HepG2 (cell line): ENCODE measurements around the gene GTF2A2. TPM values are rescaled to one million over a fixed set of nuclear protein-coding genes. Genes with fewer than 3 reads are reported as not detected.
A peak's percentile ranks its signal among the peaks of the same experiment; 100 is the strongest.

Experiments
- ATAC-seq: fragments of 200-7000 bp; cut with Tn5 transposase; 3 replicates; pipeline ENCODE4 v1.9.1; 2020; ENCODE audit warnings: mild to moderate bottlenecking, moderate library complexity
- BruUV-seq: library from RNA; stranded (reverse); fragments of 400-500 nt; replicated peaks from 2 replicates; lab custom pipeline; 2021; lab: Mats Ljungman, UMichigan
- CTCF ChIA-PET: fragments of 300-600 bp; formaldehyde crosslinking; extraction: SDS; loops from one replicate; lab custom pipeline; 2021; ENCODE audit warnings: low total read pairs, inconsistent platforms, low intra/inter-chr PET ratio; lab: Yijun Ruan, JAX
- POLR2A ChIA-PET: fragments of 350-600 bp; sonication (Branson Sonifier 250); formaldehyde crosslinking; loops from one replicate; lab custom pipeline; 2020; ENCODE audit warnings: antibody characterized with exemption, inconsistent platforms; lab: Yijun Ruan, JAX
- DNase-seq: peaks from one replicate; pipeline ENCODE4 v3.0.0-alpha.2; 2015; ENCODE audit warnings: low spot score
- FAIRE-seq: peaks from 3 replicates; lab custom pipeline; 2011; peaks lifted over from hg19 to GRCh38; lab: Jason Lieb, UNC
- H2AFZ ChIP-seq: one replicate; pipeline ENCODE4 v1.6.1; 2011; ENCODE audit warnings: low read length, inconsistent platforms
- H3K27ac ChIP-seq: fragments of 300-600 bp; 3 replicates; pipeline ENCODE4 v1.8.0; 2011; ENCODE audit warnings: mixed run types, mild to moderate bottlenecking, mixed read lengths, low read length, inconsistent platforms; ENCODE audit not compliant: insufficient read depth; ENCODE audit errors: extremely low read length
- H3K27me3 ChIP-seq, 2 experiments: fragments of 200-600 bp in 1 of 2; 2 replicates in 1 of 2; 3 replicates in 1 of 2; pipeline versions ENCODE4 v1.6.0 to v1.8.0; 2011; ENCODE audit warnings: low read length in 2 of 2, mild to moderate bottlenecking in 2 of 2, moderate library complexity in 2 of 2, inconsistent platforms in 1 of 2; ENCODE audit not compliant: insufficient read depth in 2 of 2, control insufficient read depth in 1 of 2
- H3K36me3 ChIP-seq, 2 experiments: fragments of 200-600 bp in 1 of 2; replicated peaks in 1 of 2; 2 replicates in 1 of 2; 3 replicates in 1 of 2; pipeline versions ENCODE4 v1.5.1 to v1.8.0; 2011; ENCODE audit warnings: low read length in 2 of 2, inconsistent platforms in 1 of 2; ENCODE audit not compliant: insufficient read depth in 2 of 2, control insufficient read depth in 1 of 2
- H3K4me1 ChIP-seq: 2 replicates; pipeline ENCODE4 v1.5.1; 2012; ENCODE audit warnings: low read length, inconsistent platforms; ENCODE audit not compliant: insufficient read depth
- H3K4me2 ChIP-seq: 2 replicates; pipeline ENCODE4 v1.6.0; 2011; ENCODE audit warnings: low read depth, low read length, inconsistent platforms
- H3K4me3 ChIP-seq, 3 experiments: fragments of 200-600 bp in 1 of 3; sonication (generic), shearing (Covaris generic) in 1 of 3; replicated peaks in 1 of 3; 2 replicates each; pipeline ENCODE4 v1.5.1; 2011 to 2016; ENCODE audit warnings: low read length in 3 of 3, inconsistent platforms in 2 of 3, low read depth in 2 of 3, mild to moderate bottlenecking in 2 of 3, control low read depth in 1 of 3, mixed read lengths in 1 of 3; ENCODE audit not compliant: insufficient read depth in 1 of 3
- H3K79me2 ChIP-seq: one replicate; pipeline ENCODE4 v1.6.1; 2011; ENCODE audit warnings: low read length, inconsistent platforms; ENCODE audit not compliant: insufficient read depth
- H3K9ac ChIP-seq: 2 replicates; pipeline ENCODE4 v1.6.0; 2011; ENCODE audit warnings: mild to moderate bottlenecking, low read depth, low read length, inconsistent platforms; ENCODE audit not compliant: insufficient read depth
- H3K9me3 ChIP-seq: 2 replicates; pipeline ENCODE4 v1.5.1; 2012; ENCODE audit warnings: mild to moderate bottlenecking, low read length
- H4K20me1 ChIP-seq: 2 replicates; pipeline ENCODE4 v1.6.0; 2011; ENCODE audit warnings: inconsistent platforms, mild to moderate bottlenecking, low read length, moderate library complexity; ENCODE audit not compliant: insufficient read depth
- CENPX ChIP-seq: sonication (generic); formaldehyde crosslinking; IDR thresholded peaks from 2 replicates; pipeline ENCODE4 v1.9.0; 2021; ENCODE audit warnings: mild to moderate bottlenecking, missing genetic modification reagents, moderate library complexity
- EHMT2 ChIP-seq: fragments of 200-600 bp; sonication (generic); IDR thresholded peaks from 2 replicates; pipeline ENCODE4 v1.7.0; 2017; ENCODE audit warnings: antibody characterized with exemption, low read depth, low read length, borderline replicate concordance
- ETV6 ChIP-seq: sonication (generic); formaldehyde crosslinking; conservative IDR thresholded peaks from 2 replicates; pipeline ENCODE4 v1.4.0; 2020; ENCODE audit warnings: missing genetic modification reagents
- FLYWCH1 ChIP-seq: sonication (generic); formaldehyde crosslinking; IDR thresholded peaks from 2 replicates; pipeline ENCODE4 v1.8.1; 2023; ENCODE audit warnings: mild to moderate bottlenecking, missing genetic modification reagents
- FOXM1 ChIP-seq: sonication (generic); formaldehyde crosslinking; IDR thresholded peaks from 2 replicates; pipeline ENCODE4 v1.5.0; 2020; ENCODE audit warnings: missing genetic modification reagents
- KMT2A ChIP-seq: sonication (generic); formaldehyde crosslinking; IDR thresholded peaks from 2 replicates; pipeline ENCODE4 v1.4.0; 2020; ENCODE audit warnings: missing genetic modification reagents
- RBM22 ChIP-seq: fragments of 200-400 bp; formaldehyde crosslinking; optimal IDR thresholded peaks from 2 replicates; pipeline ENCODE3; 2017; ENCODE audit warnings: mild to moderate bottlenecking, low read length, moderate library complexity
- REXO4 ChIP-seq: sonication (generic); formaldehyde crosslinking; IDR thresholded peaks from 2 replicates; pipeline ENCODE4 v1.8.0; 2022; ENCODE audit warnings: missing genetic modification reagents, mild to moderate bottlenecking, borderline replicate concordance
- SMC3 ChIP-seq: IDR thresholded peaks from 2 replicates; pipeline ENCODE4 v1.6.1; 2011; ENCODE audit warnings: low read length, improper control_type of control experiment
- SPEN ChIP-seq: sonication (generic); formaldehyde crosslinking; IDR thresholded peaks from 2 replicates; pipeline ENCODE4 v1.5.1; 2020; ENCODE audit warnings: low read depth, mild to moderate bottlenecking, missing genetic modification reagents
- ZNF17 ChIP-seq: sonication (generic); formaldehyde crosslinking; IDR thresholded peaks from 2 replicates; pipeline ENCODE4 v1.5.0; 2020; ENCODE audit warnings: mild to moderate bottlenecking, missing genetic modification reagents
- ZNF296 ChIP-seq: sonication (generic); formaldehyde crosslinking; conservative IDR thresholded peaks from 2 replicates; pipeline ENCODE4 v1.5.0; 2020; ENCODE audit warnings: mild to moderate bottlenecking, missing genetic modification reagents
- ZNF547 ChIP-seq: sonication (generic); formaldehyde crosslinking; IDR thresholded peaks from 2 replicates; pipeline ENCODE4 v1.5.1; 2020; ENCODE audit warnings: mild to moderate bottlenecking, missing genetic modification reagents
- ZNF562 ChIP-seq: sonication (generic); formaldehyde crosslinking; IDR thresholded peaks from 2 replicates; pipeline ENCODE4 v1.8.0; 2022; ENCODE audit warnings: missing genetic modification reagents, borderline replicate concordance
- ZSCAN22 ChIP-seq: sonication (generic); formaldehyde crosslinking; IDR thresholded peaks from 2 replicates; pipeline ENCODE4 v1.4.0; 2020; ENCODE audit warnings: mild to moderate bottlenecking, missing genetic modification reagents
- WGBS: methylation state at CpG from one replicate; pipeline ENCODE4 v1.1.6; 2017; ENCODE audit warnings: low lambda C conversion rate; 5-methylcytosine and 5-hydroxymethylcytosine counted together
- in situ Hi-C: cut with HindIII; loops from 2 replicates; pipeline ENCODE4 v1.10.0; 2017; ENCODE audit warnings: low pct_unique_long_range_greater_than_20kb; ENCODE audit not compliant: extremely low pct_ligation_motif_present
- intact Hi-C: fragments of 100-400 bp; cut with micrococcal nuclease; formaldehyde crosslinking; loops from one replicate; pipeline ENCODE4 v1.10.0; 2022; ENCODE audit not compliant: unreplicated experiment
- polyA plus RNA-seq, 8 experiments: library from polyadenylated mRNA; depleted of rRNA in 3 of 8; stranded (reverse) in 7 of 8; unstranded in 1 of 8; fragments of >200 nt; fragmentation: Illumina TruSeq in 4 of 8; extraction: Trizol in 4 of 8; gene quantifications; 2 replicates each; pipeline versions ENCODE4 v1.2.1 to v1.2.3, GENCODE V29; 2011 to 2016; ENCODE audit warnings: low read depth in 4 of 8, missing spikeins in 1 of 8, mixed read lengths in 1 of 8; ENCODE audit not compliant: insufficient read depth in 1 of 8
- total RNA-seq, 5 experiments: library from RNA; depleted of rRNA; stranded (reverse); fragments of >200 nt; fragmentation: Illumina TruSeq; extraction: Trizol; gene quantifications; 2 replicates each; pipeline ENCODE4 v1.2.3, GENCODE V29; 2016; ENCODE audit warnings: low read depth in 1 of 5
- TF ChIP-seq, protein P1 (sequence below): sonication (generic); formaldehyde crosslinking; IDR thresholded peaks from 2 replicates; pipeline ENCODE4 v1.4.0; 2020; ENCODE audit warnings: mild to moderate bottlenecking, missing genetic modification reagents
- TF ChIP-seq, protein P2 (sequence below): sonication (generic); formaldehyde crosslinking; IDR thresholded peaks from 2 replicates; pipeline ENCODE4 v1.5.1; 2020; ENCODE audit warnings: missing genetic modification reagents, mild to moderate bottlenecking, borderline replicate concordance
- TF ChIP-seq, protein P3 (sequence below): sonication (generic); formaldehyde crosslinking; IDR thresholded peaks from 2 replicates; pipeline ENCODE4 v1.4.0; 2020; ENCODE audit warnings: missing genetic modification reagents
- TF ChIP-seq, protein P4 (sequence below): sonication (generic); formaldehyde crosslinking; IDR thresholded peaks from 2 replicates; pipeline ENCODE4 v1.4.0; 2020; ENCODE audit warnings: missing genetic modification reagents, mild to moderate bottlenecking, borderline replicate concordance

The GTF2A2 gene
- total and polyA plus RNA-seq, 2 of the 13 experiments (the other 11 are each of a cell fraction or from before 2014, with no cell fraction given), result 24.4 to 106 TPM

DNA sequence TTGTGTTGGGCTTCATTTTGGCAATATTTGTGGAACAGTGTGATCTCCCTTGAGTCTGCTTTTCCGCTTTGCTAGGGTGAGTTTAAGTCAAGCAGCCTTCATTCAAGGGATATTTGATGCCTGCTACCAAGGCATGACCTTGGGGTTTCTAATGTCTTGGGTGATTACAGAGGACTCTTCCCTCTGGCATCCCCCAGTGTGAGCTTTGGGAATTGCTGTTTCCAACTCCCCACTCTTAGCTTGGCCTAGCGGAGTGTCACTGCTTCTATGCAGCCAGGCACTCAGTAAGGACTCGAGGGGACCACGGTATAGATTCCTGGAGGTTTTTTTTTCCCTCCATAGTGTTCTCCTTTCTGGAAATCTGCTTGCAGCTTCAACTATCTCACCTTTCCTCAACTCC is 24.6 kb downstream of the GTF2A2 start:
- DNase-seq, result peak; percentile 19
- TF ChIP-seq FOXM1 (CRISPR knock-in tag), result no peak
- TF ChIP-seq ZNF17 (CRISPR knock-in tag), result no peak
- no peak for TF ChIP-seq FLYWCH1 (CRISPR knock-in tag)
- TF ChIP-seq SPEN (CRISPR knock-in tag), result no peak
- no peak for TF ChIP-seq ZSCAN22
- TF ChIP-seq ETV6, result no peak
- TF ChIP-seq CENPX (CRISPR knock-in tag), result no peak
- no peak for TF ChIP-seq REXO4 (CRISPR knock-in tag)
- TF ChIP-seq ZNF296 (CRISPR knock-in tag), result no peak
- TF ChIP-seq KMT2A (CRISPR knock-in tag), result no peak
- TF ChIP-seq, protein P1, sequence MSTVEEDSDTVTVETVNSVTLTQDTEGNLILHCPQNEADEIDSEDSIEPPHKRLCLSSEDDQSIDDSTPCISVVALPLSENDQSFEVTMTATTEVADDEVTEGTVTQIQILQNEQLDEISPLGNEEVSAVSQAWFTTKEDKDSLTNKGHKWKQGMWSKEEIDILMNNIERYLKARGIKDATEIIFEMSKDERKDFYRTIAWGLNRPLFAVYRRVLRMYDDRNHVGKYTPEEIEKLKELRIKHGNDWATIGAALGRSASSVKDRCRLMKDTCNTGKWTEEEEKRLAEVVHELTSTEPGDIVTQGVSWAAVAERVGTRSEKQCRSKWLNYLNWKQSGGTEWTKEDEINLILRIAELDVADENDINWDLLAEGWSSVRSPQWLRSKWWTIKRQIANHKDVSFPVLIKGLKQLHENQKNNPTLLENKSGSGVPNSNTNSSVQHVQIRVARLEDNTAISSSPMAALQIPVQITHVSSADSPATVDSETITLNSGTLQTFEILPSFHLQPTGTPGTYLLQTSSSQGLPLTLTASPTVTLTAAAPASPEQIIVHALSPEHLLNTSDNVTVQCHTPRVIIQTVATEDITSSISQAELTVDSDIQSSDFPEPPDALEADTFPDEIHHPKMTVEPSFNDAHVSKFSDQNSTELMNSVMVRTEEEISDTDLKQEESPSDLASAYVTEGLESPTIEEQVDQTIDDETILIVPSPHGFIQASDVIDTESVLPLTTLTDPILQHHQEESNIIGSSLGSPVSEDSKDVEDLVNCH (CRISPR knock-in tag), result no peak
- TF ChIP-seq ZNF562 (CRISPR knock-in tag), result no peak
- TF ChIP-seq SMC3, result peak; percentile 30; the same call in 1 of the 2 replicates
- no peak for TF ChIP-seq ZNF547 (CRISPR knock-in tag)
- TF ChIP-seq, protein P2, sequence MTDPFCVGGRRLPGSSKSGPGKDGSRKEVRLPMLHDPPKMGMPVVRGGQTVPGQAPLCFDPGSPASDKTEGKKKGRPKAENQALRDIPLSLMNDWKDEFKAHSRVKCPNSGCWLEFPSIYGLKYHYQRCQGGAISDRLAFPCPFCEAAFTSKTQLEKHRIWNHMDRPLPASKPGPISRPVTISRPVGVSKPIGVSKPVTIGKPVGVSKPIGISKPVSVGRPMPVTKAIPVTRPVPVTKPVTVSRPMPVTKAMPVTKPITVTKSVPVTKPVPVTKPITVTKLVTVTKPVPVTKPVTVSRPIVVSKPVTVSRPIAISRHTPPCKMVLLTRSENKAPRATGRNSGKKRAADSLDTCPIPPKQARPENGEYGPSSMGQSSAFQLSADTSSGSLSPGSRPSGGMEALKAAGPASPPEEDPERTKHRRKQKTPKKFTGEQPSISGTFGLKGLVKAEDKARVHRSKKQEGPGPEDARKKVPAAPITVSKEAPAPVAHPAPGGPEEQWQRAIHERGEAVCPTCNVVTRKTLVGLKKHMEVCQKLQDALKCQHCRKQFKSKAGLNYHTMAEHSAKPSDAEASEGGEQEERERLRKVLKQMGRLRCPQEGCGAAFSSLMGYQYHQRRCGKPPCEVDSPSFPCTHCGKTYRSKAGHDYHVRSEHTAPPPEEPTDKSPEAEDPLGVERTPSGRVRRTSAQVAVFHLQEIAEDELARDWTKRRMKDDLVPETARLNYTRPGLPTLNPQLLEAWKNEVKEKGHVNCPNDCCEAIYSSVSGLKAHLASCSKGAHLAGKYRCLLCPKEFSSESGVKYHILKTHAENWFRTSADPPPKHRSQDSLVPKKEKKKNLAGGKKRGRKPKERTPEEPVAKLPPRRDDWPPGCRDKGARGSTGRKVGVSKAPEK (CRISPR knock-in tag), result no peak
- TF ChIP-seq, protein P3, sequence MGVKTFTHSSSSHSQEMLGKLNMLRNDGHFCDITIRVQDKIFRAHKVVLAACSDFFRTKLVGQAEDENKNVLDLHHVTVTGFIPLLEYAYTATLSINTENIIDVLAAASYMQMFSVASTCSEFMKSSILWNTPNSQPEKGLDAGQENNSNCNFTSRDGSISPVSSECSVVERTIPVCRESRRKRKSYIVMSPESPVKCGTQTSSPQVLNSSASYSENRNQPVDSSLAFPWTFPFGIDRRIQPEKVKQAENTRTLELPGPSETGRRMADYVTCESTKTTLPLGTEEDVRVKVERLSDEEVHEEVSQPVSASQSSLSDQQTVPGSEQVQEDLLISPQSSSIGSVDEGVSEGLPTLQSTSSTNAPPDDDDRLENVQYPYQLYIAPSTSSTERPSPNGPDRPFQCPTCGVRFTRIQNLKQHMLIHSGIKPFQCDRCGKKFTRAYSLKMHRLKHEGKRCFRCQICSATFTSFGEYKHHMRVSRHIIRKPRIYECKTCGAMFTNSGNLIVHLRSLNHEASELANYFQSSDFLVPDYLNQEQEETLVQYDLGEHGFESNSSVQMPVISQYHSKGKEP (CRISPR knock-in tag), result no peak
- TF ChIP-seq RBM22, result no peak
- TF ChIP-seq EHMT2, result no peak
- TF ChIP-seq, protein P4, sequence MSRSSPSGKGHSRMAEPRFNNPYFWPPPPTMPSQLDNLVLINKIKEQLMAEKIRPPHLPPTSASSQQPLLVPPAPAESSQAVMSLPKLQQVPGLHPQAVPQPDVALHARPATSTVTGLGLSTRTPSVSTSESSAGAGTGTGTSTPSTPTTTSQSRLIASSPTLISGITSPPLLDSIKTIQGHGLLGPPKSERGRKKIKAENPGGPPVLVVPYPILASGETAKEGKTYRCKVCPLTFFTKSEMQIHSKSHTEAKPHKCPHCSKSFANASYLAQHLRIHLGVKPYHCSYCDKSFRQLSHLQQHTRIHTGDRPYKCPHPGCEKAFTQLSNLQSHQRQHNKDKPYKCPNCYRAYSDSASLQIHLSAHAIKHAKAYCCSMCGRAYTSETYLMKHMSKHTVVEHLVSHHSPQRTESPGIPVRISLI (CRISPR knock-in tag), result no peak

More for the DNA sequence above, 24.6 kb downstream of the GTF2A2 start:
- H3K4me1 ChIP-seq, result no peaks in the 10 kb centered on the region
- H3K9ac ChIP-seq, result no peak overlapping the region
- no peak overlapping the region for H2AFZ ChIP-seq
- no peaks in the 10 kb centered on the region for H4K20me1 ChIP-seq
- H3K27me3 ChIP-seq, result no peaks in the 10 kb centered on the region
- BruUV-seq, result no TSS peak
- intact Hi-C loops (no loop called here), in situ Hi-C loops (no loop called here)
- POLR2A ChIA-PET, result no interaction called here
- CTCF ChIA-PET, result interaction anchor here (1.3 kb wide), 1 partner anchor 100 kb away, joined by 5 read pairs; no protein-coding TSS in a partner anchor
- no peaks in the 10 kb centered on the region for H3K9me3 ChIP-seq
- H3K36me3 ChIP-seq, result no peaks in the 10 kb centered on the region; a peak in 1 of 5 replicates
- peak; percentile 52 for FAIRE-seq
- 41% methylated on average over 4 of the region's 4 CpGs for WGBS
- no peak overlapping the region for H3K4me2 ChIP-seq
- H3K27ac ChIP-seq, result no peak overlapping the region
- ATAC-seq, result peak; percentile 89
- no peaks in the 10 kb centered on the region for H3K79me2 ChIP-seq
- no peak overlapping the region for H3K4me3 ChIP-seq
